Measurements from ENCODE around the gene PSEN2. TPM values are rescaled to one million over a fixed set of nuclear protein-coding genes. Genes with fewer than 3 reads are reported as not detected.

PSEN2 gene
- total and polyA plus RNA-seq, 7 experiments from 2014 or later, result 0.17 to 10.3 (median 1.8) TPM

DNA sequence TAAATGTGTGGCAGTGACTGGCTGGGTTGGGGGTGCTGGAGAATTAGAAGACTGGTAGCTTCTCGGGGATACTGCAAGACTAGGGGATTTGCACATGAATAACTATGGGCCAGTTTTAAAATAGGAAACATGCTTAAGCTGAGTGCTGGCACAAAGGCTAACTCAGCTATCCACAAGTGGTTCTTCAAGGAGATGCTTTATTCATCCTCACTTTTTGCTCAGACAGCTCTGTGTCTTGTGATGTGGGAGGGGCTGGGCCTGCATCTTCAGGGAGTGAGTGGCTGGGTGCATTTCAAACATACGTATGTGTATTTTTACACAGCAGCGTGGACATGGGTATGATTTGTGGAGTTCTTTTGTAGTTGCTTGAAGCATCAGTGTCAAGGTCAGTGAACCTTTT is 72.0 kb downstream of the PSEN2 start:
- Histone ChIP-seq H3K27ac (ENCODE audit: low read depth, low read length) (no peak overlapping the region), H3K36me3 (ENCODE audit: control insufficient read depth in 2 of 3, insufficient read depth in 3 of 3, low read length in 3 of 3) (no peaks in the 10 kb centered on the region), H3K27me3 (ENCODE audit: control insufficient read depth in 2 of 2, insufficient read depth in 2 of 2, low read length in 2 of 2) (no peaks in the 10 kb centered on the region), H3K9me3 (ENCODE audit: control insufficient read depth in 2 of 3, low read length in 3 of 3) (no peaks in the 10 kb centered on the region), H3K4me1 (ENCODE audit: control insufficient read depth in 2 of 2, insufficient read depth in 2 of 2, low read length in 2 of 2) (peaks cover 15 to 34% of the 10 kb centered on the region in 2 donors), H3K4me3 (ENCODE audit: low read length) (no peak overlapping the region)
- peaks cover 41 to 87% (median 68%) of the 10 kb centered on the region in 7 donors for H3K4me1 Mint-ChIP-seq
- POLR2A ChIA-PET, result interaction anchor here (1.0 kb wide), 1 partner anchor 262 kb away, joined by 5 read pairs; no protein-coding TSS in a partner anchor
- H3K4me3 Mint-ChIP-seq, result peak overlapping the region in 9 of 10 donors; percentile 40 to 93 (median 80)
- DNase-seq (no peak), ATAC-seq (no peak)
- H3K27me3 Mint-ChIP-seq, result no peaks in the 10 kb centered on the region
- peaks cover 0 to 3% (median 0%) of the 10 kb centered on the region in 11 donors for H3K9me3 Mint-ChIP-seq
- peaks cover 0 to 12% (median 0%) of the 10 kb centered on the region in 5 donors for H3K36me3 Mint-ChIP-seq
- H3K27ac Mint-ChIP-seq, result peak overlapping the region in 4 of 9 donors; percentile 43 to 83 (median 56)
- CTCF ChIA-PET, result interaction anchor here (0.9 kb wide), 1 partner anchor 31 kb away, joined by 3 read pairs; no protein-coding TSS in a partner anchor
- intact Hi-C loops (cut with micrococcal nuclease), result loop anchor here (5.0 to 10.0 kb wide), 6 partner anchors 45 to 1165 kb away; partner anchors contain the start of genes ARF1 (in 1 of the 2), JMJD4 (in 1 of the 2), PARP1 (in 1 of the 2) and SNAP47 (in 1 of the 2)

DNA sequence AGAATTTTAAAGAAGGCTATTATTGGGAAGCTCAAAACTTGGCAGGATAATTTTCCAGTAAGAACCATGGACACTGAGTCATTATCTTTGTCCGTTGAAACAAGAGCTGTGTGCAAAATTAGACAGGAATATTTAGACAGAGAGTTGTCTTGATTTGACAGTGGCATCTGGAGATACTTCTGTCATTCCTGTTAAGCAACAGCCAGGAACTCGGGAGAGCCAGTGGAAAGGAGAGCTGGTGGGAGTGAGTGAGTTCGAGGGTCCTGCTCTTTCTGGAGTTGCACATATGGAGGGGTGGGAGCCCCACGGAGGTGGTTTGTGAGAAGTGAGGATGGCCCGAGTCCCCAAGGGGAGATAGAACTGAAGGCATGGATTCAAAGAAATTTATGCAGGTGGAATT is 72.7 kb downstream of the PSEN2 start:
- Mint-ChIP-seq H3K4me1 (peaks cover 33 to 86% (median 71%) of the 10 kb centered on the region in 7 donors), H3K27me3 (no peaks in the 10 kb centered on the region), H3K36me3 (peaks cover 0 to 17% (median 5%) of the 10 kb centered on the region in 5 donors), H3K4me3 (peak overlapping the region in 5 of 10 donors; percentile 27 to 93 (median 88)), H3K27ac (peak overlapping the region in 3 of 9 donors; percentile 7 to 83 (median 22)), H3K9me3 (peaks cover 0 to 3% (median 0%) of the 10 kb centered on the region in 11 donors)
- ATAC-seq, result no peak
- no peaks in the 10 kb centered on the region for H3K27me3 ChIP-seq (ENCODE audit: control insufficient read depth in 2 of 2, insufficient read depth in 2 of 2, low read length in 2 of 2)
- DNase-seq, result no peak
- intact Hi-C loops (cut with micrococcal nuclease), result loop anchor here (5.0 to 10.0 kb wide), 6 partner anchors 44 to 1166 kb away; partner anchors contain the start of genes ARF1 (in 1 of the 2), JMJD4 (in 1 of the 2), PARP1 (in 1 of the 2) and SNAP47 (in 1 of the 2)
- no peaks in the 10 kb centered on the region for H3K9me3 ChIP-seq (ENCODE audit: control insufficient read depth in 2 of 3, low read length in 3 of 3)
- ChIA-PET POLR2A (interaction anchor here (0.6 to 1.1 kb wide), 4 partner anchors 32 to 285 kb away, joined by 3 to 5 read pairs (median 4); no protein-coding TSS in a partner anchor), CTCF (no interaction called here)
- no peak overlapping the region for H3K27ac ChIP-seq (ENCODE audit: low read depth, low read length)
- peaks cover 15 to 34% of the 10 kb centered on the region in 2 donors for H3K4me1 ChIP-seq (ENCODE audit: control insufficient read depth in 2 of 2, insufficient read depth in 2 of 2, low read length in 2 of 2)
- no peaks in the 10 kb centered on the region for H3K36me3 ChIP-seq (ENCODE audit: control insufficient read depth in 2 of 3, insufficient read depth in 3 of 3, low read length in 3 of 3)
- H3K4me3 ChIP-seq (ENCODE audit: low read length), result no peak overlapping the region

DNA sequence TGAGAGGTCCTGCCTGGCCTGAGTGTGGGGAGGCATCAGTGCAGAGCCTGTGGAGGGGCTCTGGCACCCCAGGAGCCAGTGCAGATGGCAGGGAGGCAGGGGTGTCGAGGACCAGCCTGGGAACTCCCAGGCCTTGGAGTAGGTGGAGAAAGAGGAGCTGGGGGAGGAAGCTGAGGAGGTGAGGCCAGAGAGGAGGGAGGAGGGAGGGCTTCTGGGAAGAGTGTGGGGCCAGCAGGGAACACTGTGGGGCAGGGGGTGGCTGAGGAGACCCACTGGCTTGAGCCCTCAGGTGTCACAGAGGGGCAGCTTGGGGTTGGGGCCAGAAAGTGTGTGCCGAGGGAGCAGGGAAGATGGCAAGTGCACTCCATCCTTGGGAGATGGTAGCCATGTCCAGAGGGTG is 73.5 kb downstream of the PSEN2 start:
- no peaks in the 10 kb centered on the region for H3K27me3 Mint-ChIP-seq
- H3K9me3 ChIP-seq (ENCODE audit: control insufficient read depth in 2 of 3, low read length in 3 of 3), result no peaks in the 10 kb centered on the region
- DNase-seq (no peak), ATAC-seq (no peak)
- H3K27ac Mint-ChIP-seq, result peak overlapping the region in 3 of 9 donors; percentile 9 to 58 (median 19)
- H3K27ac ChIP-seq (ENCODE audit: low read depth, low read length), result no peak overlapping the region
- H3K9me3 Mint-ChIP-seq, result peaks cover 0 to 6% (median 0%) of the 10 kb centered on the region in 11 donors
- no peaks in the 10 kb centered on the region for H3K36me3 ChIP-seq (ENCODE audit: control insufficient read depth in 2 of 3, insufficient read depth in 3 of 3, low read length in 3 of 3)
- intact Hi-C loops (cut with micrococcal nuclease), result loop anchor here (5.0 to 10.0 kb wide), 6 partner anchors 43 to 1167 kb away; partner anchors contain the start of genes ARF1 (in 1 of the 2), JMJD4 (in 1 of the 2), PARP1 (in 1 of the 2) and SNAP47 (in 1 of the 2)
- ChIA-PET POLR2A (interaction anchor here (0.6 to 1.1 kb wide), 2 partner anchors 33 to 286 kb away, joined by 3 to 4 read pairs; no protein-coding TSS in a partner anchor), CTCF (no interaction called here)
- H3K4me3 Mint-ChIP-seq, result peak overlapping the region in 6 of 10 donors; percentile 30 to 93 (median 48)
- peaks cover 26 to 86% (median 70%) of the 10 kb centered on the region in 7 donors for H3K4me1 Mint-ChIP-seq
- no peak overlapping the region for H3K4me3 ChIP-seq (ENCODE audit: low read length)
- peaks cover 10 to 30% of the 10 kb centered on the region in 2 donors for H3K4me1 ChIP-seq (ENCODE audit: control insufficient read depth in 2 of 2, insufficient read depth in 2 of 2, low read length in 2 of 2)
- H3K36me3 Mint-ChIP-seq, result peaks cover 0 to 25% (median 11%) of the 10 kb centered on the region in 5 donors
- H3K27me3 ChIP-seq (ENCODE audit: control insufficient read depth in 2 of 2, insufficient read depth in 2 of 2, low read length in 2 of 2), result no peaks in the 10 kb centered on the region

DNA sequence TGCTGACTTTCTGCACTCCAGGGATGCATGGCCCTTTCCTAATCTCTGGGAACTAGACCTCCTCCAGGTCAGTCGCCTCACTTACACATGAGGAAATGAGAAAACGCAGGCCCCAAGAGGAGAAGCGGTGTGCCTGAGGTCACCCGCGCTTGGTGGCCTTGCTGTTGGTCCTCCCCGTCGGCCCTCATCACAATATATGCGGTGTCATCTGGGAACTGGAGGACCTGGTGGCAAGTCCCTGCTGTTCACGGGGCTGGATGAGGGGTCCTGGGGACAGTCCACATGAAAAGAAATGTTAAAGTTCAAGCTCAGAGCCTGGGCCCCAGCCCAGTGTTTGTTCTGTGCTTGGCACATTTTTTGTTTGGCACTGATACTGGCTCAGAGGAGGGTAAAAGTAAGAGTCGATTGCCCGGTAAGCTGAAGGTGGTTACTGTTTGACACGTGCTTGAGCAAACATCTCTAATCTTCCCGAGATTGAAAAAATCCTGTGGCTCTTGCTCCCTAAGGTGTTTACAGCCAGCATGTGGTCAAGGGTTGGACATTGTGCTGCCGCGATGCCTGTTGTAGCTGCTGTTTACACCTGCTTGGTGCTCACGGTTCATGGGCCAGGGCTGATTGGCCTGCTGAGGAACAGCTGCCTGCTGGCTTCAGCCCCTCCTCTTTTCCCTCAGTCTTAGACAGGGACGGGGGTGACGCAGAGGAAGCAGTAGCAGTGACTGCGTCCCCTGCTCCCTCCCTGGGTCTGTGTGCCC is 74.9 kb downstream of the PSEN2 start:
- Histone ChIP-seq H3K36me3 (ENCODE audit: control insufficient read depth in 2 of 3, insufficient read depth in 3 of 3, low read length in 3 of 3) (peaks cover 0 to 4% (median 0%) of the 10 kb centered on the region in 3 experiments), H3K4me3 (ENCODE audit: low read length) (no peak overlapping the region), H3K4me1 (ENCODE audit: control insufficient read depth in 2 of 2, insufficient read depth in 2 of 2, low read length in 2 of 2) (peaks cover 10 to 30% of the 10 kb centered on the region in 2 donors), H3K27ac (ENCODE audit: low read depth, low read length) (no peak overlapping the region), H3K27me3 (ENCODE audit: control insufficient read depth in 2 of 2, insufficient read depth in 2 of 2, low read length in 2 of 2) (no peaks in the 10 kb centered on the region), H3K9me3 (ENCODE audit: control insufficient read depth in 2 of 3, low read length in 3 of 3) (no peaks in the 10 kb centered on the region)
- ChIA-PET POLR2A (interaction anchor here (0.8 kb wide), 1 partner anchor 10 kb away, joined by 3 read pairs; no protein-coding TSS in a partner anchor), CTCF (interaction anchor here (0.6 kb wide), 1 partner anchor 215 kb away, joined by 3 read pairs; no protein-coding TSS in a partner anchor)
- no peak for DNase-seq
- Mint-ChIP-seq H3K4me1 (peaks cover 24 to 93% (median 70%) of the 10 kb centered on the region in 7 donors), H3K27ac (peak overlapping the region in 2 of 9 donors; percentile 26 to 65), H3K27me3 (no peaks in the 10 kb centered on the region), H3K4me3 (peak overlapping the region in 3 of 10 donors; percentile 7 to 37 (median 25)), H3K36me3 (peaks cover 0 to 27% (median 11%) of the 10 kb centered on the region in 5 donors), H3K9me3 (peaks cover 0 to 6% (median 0%) of the 10 kb centered on the region in 11 donors)
- intact Hi-C loops (cut with micrococcal nuclease), result loop anchor here in 1 of 2 donors (10.0 kb wide), 2 partner anchors 790 to 1140 kb away; partner anchors contain the start of genes ARF1, JMJD4 and SNAP47
- ATAC-seq, result no peak

Other genes starting within 250 kb of the PSEN2 start
- gene ITPKB, start 131.3 kb upstream of the PSEN2 start, total RNA-seq, result 100 to 1,000 TPM in 4 of 5 experiments, 10 to 100 TPM in 1; 51.7 to 429 (median 199) TPM
- 10 to 100 TPM; 81.0 to 86.8 TPM for gene ITPKB, start 131.3 kb upstream of the PSEN2 start, polyA plus RNA-seq
- gene COQ8A, start 69.7 kb downstream of the PSEN2 start, total RNA-seq, result 10 to 100 TPM; 34.1 to 83.4 (median 67.8) TPM
- 10 to 100 TPM; 45.9 to 66.3 TPM for gene COQ8A, start 69.7 kb downstream of the PSEN2 start, polyA plus RNA-seq